ENCODE data around the gene RBM28.

RBM28 gene

DNA sequence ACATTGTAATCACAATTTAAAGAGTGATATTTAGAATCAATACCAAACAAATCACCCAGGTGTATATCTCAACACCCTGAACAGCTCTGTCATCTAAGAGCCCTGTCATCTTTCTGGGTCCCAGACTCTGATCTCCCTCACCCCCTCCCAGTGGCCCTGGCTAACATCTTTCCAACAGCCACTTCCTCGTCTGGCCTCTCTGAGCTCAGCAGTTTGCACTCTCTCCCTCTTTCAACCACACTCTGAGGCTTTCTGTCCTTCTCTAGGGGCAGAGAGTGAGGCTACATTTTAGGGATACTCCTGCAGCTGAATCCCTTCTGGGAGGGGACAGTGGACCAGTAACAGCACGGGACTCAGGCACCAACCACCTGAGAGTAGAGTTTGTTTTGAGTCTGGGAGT, 34.9 kb upstream of the RBM28 start:
- Histone ChIP-seq H2BK15ac (replicated peaks; ENCODE audit: low read depth) (no peak overlapping the region), H3K27ac (ENCODE audit: low read depth, low read length) (no peak overlapping the region), H4K8ac (ENCODE audit: low read depth, low read length) (no peak overlapping the region), H3K4ac (ENCODE audit: low read depth, low read length) (no peak overlapping the region), H3K23ac (ENCODE audit: low read length) (no peak overlapping the region), H3K18ac (ENCODE audit: low read length) (no peak overlapping the region), H3K4me3 (ENCODE audit: low read length) (no peak overlapping the region), H3K9ac (ENCODE audit: low read length) (no peak overlapping the region), H3K79me2 (ENCODE audit: control insufficient read depth, insufficient read depth, low read length) (no peaks in the 10 kb centered on the region), H2AK5ac (ENCODE audit: low read length) (no peak overlapping the region), H3K4me1 (ENCODE audit: control insufficient read depth, low read depth, low read length) (no peaks in the 10 kb centered on the region), H4K5ac (ENCODE audit: low read length) (no peak overlapping the region), H3K27me3 (ENCODE audit: insufficient read depth, low read length, poor library complexity) (no peaks in the 10 kb centered on the region), H3K79me1 (ENCODE audit: low read length) (no peaks in the 10 kb centered on the region), H3K36me3 (ENCODE audit: control insufficient read depth, insufficient read depth, low read length) (no peaks in the 10 kb centered on the region), H3K4me2 (ENCODE audit: low read length) (no peak overlapping the region), H2BK5ac (ENCODE audit: low read length) (no peak overlapping the region), H3K56ac (ENCODE audit: low read length) (no peak overlapping the region), H2BK120ac (ENCODE audit: low read depth, low read length) (no peak overlapping the region)
- DNase-seq, result no peak
- no CpG with 5 or more reads among the region's 2 CpGs for WGBS (ENCODE audit: extremely low coverage, insufficient coverage, low lambda C conversion rate)

DNA sequence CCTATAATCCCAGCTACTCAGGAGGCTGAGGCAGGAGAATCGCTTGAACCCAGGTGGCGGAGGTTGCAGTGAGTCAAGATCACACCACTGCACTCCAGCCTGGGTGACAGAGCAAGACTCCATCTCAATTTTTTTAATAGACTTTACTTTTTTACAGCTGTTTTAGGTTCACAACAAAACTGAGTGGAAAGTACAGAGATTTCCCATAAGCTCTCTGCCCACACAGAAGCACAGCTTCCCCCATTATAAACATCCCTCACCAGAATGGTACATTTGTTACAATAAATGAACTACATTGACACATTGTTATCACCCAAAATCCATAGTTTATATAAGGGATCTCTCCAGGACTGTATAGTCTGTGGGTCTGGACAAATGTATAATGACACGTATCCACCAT, 32.4 kb upstream of the RBM28 start:
- Histone ChIP-seq H3K79me1 (ENCODE audit: low read length) (no peaks in the 10 kb centered on the region), H2BK5ac (ENCODE audit: low read length) (no peak overlapping the region), H3K23ac (ENCODE audit: low read length) (no peak overlapping the region), H3K4me3 (ENCODE audit: low read length) (no peak overlapping the region), H2BK15ac (replicated peaks; ENCODE audit: low read depth) (no peak overlapping the region), H3K18ac (ENCODE audit: low read length) (no peak overlapping the region), H3K36me3 (ENCODE audit: control insufficient read depth, insufficient read depth, low read length) (no peaks in the 10 kb centered on the region), H3K4ac (ENCODE audit: low read depth, low read length) (no peak overlapping the region), H3K56ac (ENCODE audit: low read length) (no peak overlapping the region), H4K8ac (ENCODE audit: low read depth, low read length) (no peak overlapping the region), H3K79me2 (ENCODE audit: control insufficient read depth, insufficient read depth, low read length) (no peaks in the 10 kb centered on the region), H3K27ac (ENCODE audit: low read depth, low read length) (no peak overlapping the region), H2AK5ac (ENCODE audit: low read length) (no peak overlapping the region), H3K9ac (ENCODE audit: low read length) (no peak overlapping the region), H2BK120ac (ENCODE audit: low read depth, low read length) (no peak overlapping the region), H3K4me2 (ENCODE audit: low read length) (no peak overlapping the region), H3K4me1 (ENCODE audit: control insufficient read depth, low read depth, low read length) (no peaks in the 10 kb centered on the region), H4K5ac (ENCODE audit: low read length) (no peak overlapping the region), H3K27me3 (ENCODE audit: insufficient read depth, low read length, poor library complexity) (no peaks in the 10 kb centered on the region)
- WGBS (ENCODE audit: extremely low coverage, insufficient coverage, low lambda C conversion rate), result no CpG with 5 or more reads among the region's 3 CpGs
- no peak for DNase-seq

DNA sequence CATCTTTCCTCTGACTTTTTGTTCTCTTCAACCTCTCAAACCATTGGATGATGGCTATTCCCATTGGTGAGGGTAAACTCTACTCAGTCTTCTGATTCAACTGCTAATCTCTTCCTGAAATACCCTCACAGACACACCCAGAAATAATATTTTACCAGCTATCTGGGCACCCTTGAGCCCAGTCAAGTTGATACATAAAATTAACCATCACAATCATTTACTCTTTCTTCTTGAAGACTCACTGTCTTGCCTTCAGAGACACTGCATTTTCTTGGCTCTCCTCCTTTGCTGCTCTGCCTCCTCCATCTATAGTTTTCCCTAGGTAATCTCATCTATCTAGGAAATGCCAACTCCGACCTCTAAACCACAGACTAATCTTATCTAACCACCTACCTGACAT, 30.3 kb upstream of the RBM28 start:
- Histone ChIP-seq H3K4me3 (ENCODE audit: low read length) (no peak overlapping the region), H2AK5ac (ENCODE audit: low read length) (no peak overlapping the region), H4K8ac (ENCODE audit: low read depth, low read length) (no peak overlapping the region), H2BK15ac (replicated peaks; ENCODE audit: low read depth) (no peak overlapping the region), H3K36me3 (ENCODE audit: control insufficient read depth, insufficient read depth, low read length) (no peaks in the 10 kb centered on the region), H3K23ac (ENCODE audit: low read length) (no peak overlapping the region), H2BK5ac (ENCODE audit: low read length) (no peak overlapping the region), H2BK120ac (ENCODE audit: low read depth, low read length) (no peak overlapping the region), H3K27ac (ENCODE audit: low read depth, low read length) (no peak overlapping the region), H3K56ac (ENCODE audit: low read length) (no peak overlapping the region), H3K27me3 (ENCODE audit: insufficient read depth, low read length, poor library complexity) (no peaks in the 10 kb centered on the region), H3K79me2 (ENCODE audit: control insufficient read depth, insufficient read depth, low read length) (no peaks in the 10 kb centered on the region), H3K79me1 (ENCODE audit: low read length) (no peaks in the 10 kb centered on the region), H3K4me1 (ENCODE audit: control insufficient read depth, low read depth, low read length) (no peaks in the 10 kb centered on the region), H3K18ac (ENCODE audit: low read length) (no peak overlapping the region), H3K4me2 (ENCODE audit: low read length) (no peak overlapping the region), H4K5ac (ENCODE audit: low read length) (no peak overlapping the region), H3K9ac (ENCODE audit: low read length) (no peak overlapping the region), H3K4ac (ENCODE audit: low read depth, low read length) (no peak overlapping the region)
- no CpG with 5 or more reads among the region's 1 CpG for WGBS (ENCODE audit: extremely low coverage, insufficient coverage, low lambda C conversion rate)
- DNase-seq, result no peak

DNA sequence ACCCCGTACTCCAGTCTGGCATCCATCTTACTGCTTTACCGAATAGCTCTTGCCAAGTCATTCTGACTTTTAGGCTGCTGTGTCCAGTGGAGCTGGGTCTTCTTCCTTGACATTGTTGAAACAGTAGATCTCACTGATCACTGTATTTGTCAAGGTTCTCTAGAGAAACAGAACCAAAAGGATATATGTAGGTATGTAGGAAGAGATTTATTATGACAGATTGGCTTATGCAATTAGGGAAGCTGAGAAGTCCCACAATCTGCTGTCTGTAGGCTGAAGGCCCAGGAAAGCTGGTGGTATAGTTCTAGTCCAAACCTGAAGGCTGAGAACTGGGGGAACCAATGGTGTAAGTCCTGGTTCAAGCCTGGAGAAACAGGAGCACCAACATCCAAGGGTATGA, 29.9 kb upstream of the RBM28 start:
- Histone ChIP-seq H3K4me2 (ENCODE audit: low read length) (no peak overlapping the region), H4K8ac (ENCODE audit: low read depth, low read length) (no peak overlapping the region), H4K5ac (ENCODE audit: low read length) (no peak overlapping the region), H2AK5ac (ENCODE audit: low read length) (no peak overlapping the region), H2BK5ac (ENCODE audit: low read length) (no peak overlapping the region), H3K9ac (ENCODE audit: low read length) (no peak overlapping the region), H2BK15ac (replicated peaks; ENCODE audit: low read depth) (no peak overlapping the region), H2BK120ac (ENCODE audit: low read depth, low read length) (no peak overlapping the region), H3K79me1 (ENCODE audit: low read length) (no peaks in the 10 kb centered on the region), H3K4me3 (ENCODE audit: low read length) (no peak overlapping the region), H3K27me3 (ENCODE audit: insufficient read depth, low read length, poor library complexity) (no peaks in the 10 kb centered on the region), H3K4ac (ENCODE audit: low read depth, low read length) (no peak overlapping the region), H3K36me3 (ENCODE audit: control insufficient read depth, insufficient read depth, low read length) (no peaks in the 10 kb centered on the region), H3K79me2 (ENCODE audit: control insufficient read depth, insufficient read depth, low read length) (no peaks in the 10 kb centered on the region), H3K27ac (ENCODE audit: low read depth, low read length) (no peak overlapping the region), H3K23ac (ENCODE audit: low read length) (no peak overlapping the region), H3K18ac (ENCODE audit: low read length) (no peak overlapping the region), H3K4me1 (ENCODE audit: control insufficient read depth, low read depth, low read length) (no peaks in the 10 kb centered on the region), H3K56ac (ENCODE audit: low read length) (no peak overlapping the region)
- WGBS (ENCODE audit: extremely low coverage, insufficient coverage, low lambda C conversion rate), result no CpG with 5 or more reads among the region's 2 CpGs
- DNase-seq, result no peak

DNA sequence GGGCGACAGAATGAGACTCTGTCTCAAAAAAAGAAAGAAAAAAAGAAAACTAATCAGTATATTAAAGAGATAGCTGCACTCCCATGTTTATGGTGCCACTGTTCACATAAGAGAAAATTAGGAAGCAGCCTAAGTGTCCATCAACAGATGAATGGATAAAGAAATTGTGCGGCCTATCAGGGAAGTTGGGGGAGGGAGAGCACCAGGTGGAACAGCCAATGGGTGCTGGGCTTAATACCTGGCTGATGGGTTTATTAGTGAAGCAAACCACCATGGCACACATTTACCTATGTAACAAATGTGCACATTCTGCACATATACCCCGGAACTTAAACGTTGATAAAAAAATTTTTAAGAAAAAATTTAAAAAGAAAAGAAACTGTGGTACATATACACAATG, 26.8 kb upstream of the RBM28 start:
- Histone ChIP-seq H3K56ac (ENCODE audit: low read length) (no peak overlapping the region), H3K27me3 (ENCODE audit: insufficient read depth, low read length, poor library complexity) (no peaks in the 10 kb centered on the region), H3K9ac (ENCODE audit: low read length) (no peak overlapping the region), H2BK5ac (ENCODE audit: low read length) (no peak overlapping the region), H3K27ac (ENCODE audit: low read depth, low read length) (no peak overlapping the region), H2AK5ac (ENCODE audit: low read length) (no peak overlapping the region), H3K23ac (ENCODE audit: low read length) (no peak overlapping the region), H2BK120ac (ENCODE audit: low read depth, low read length) (no peak overlapping the region), H3K4ac (ENCODE audit: low read depth, low read length) (no peak overlapping the region), H4K8ac (ENCODE audit: low read depth, low read length) (no peak overlapping the region), H3K4me1 (ENCODE audit: control insufficient read depth, low read depth, low read length) (no peaks in the 10 kb centered on the region), H4K5ac (ENCODE audit: low read length) (no peak overlapping the region), H3K79me2 (ENCODE audit: control insufficient read depth, insufficient read depth, low read length) (no peaks in the 10 kb centered on the region), H3K18ac (ENCODE audit: low read length) (no peak overlapping the region), H2BK15ac (replicated peaks; ENCODE audit: low read depth) (no peak overlapping the region), H3K4me3 (ENCODE audit: low read length) (no peak overlapping the region), H3K36me3 (ENCODE audit: control insufficient read depth, insufficient read depth, low read length) (no peaks in the 10 kb centered on the region), H3K4me2 (ENCODE audit: low read length) (no peak overlapping the region), H3K79me1 (ENCODE audit: low read length) (no peaks in the 10 kb centered on the region)
- DNase-seq, result no peak
- no CpG with 5 or more reads among the region's 4 CpGs for WGBS (ENCODE audit: extremely low coverage, insufficient coverage, low lambda C conversion rate)

DNA sequence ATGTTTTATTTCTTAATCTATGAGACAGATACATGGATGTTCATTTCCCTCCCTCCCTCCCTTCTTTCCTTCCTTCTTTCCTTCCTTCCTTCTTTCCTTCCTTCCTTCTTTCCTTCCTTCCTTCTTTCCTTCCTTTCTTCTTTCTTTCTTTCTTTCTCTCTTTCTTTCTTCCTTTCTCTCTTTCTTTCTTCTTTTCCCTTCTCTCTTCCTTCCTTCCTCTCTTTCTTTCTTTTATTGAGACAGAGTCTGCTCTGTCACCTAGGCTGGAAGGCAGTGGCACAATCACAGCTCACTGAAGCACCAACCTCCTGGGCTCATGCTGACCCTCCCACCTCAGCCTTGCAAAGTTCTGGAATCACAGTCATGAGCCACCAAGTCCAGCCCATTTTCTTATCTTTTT, 23.3 kb upstream of the RBM28 start:
- Histone ChIP-seq H3K27me3 (ENCODE audit: insufficient read depth, low read length, poor library complexity) (peaks cover 23% of the 10 kb centered on the region), H3K18ac (ENCODE audit: low read length) (no peak overlapping the region), H3K79me2 (ENCODE audit: control insufficient read depth, insufficient read depth, low read length) (no peaks in the 10 kb centered on the region), H2AK5ac (ENCODE audit: low read length) (no peak overlapping the region), H3K79me1 (ENCODE audit: low read length) (no peaks in the 10 kb centered on the region), H4K5ac (ENCODE audit: low read length) (no peak overlapping the region), H2BK5ac (ENCODE audit: low read length) (no peak overlapping the region), H3K4me1 (ENCODE audit: control insufficient read depth, low read depth, low read length) (no peaks in the 10 kb centered on the region), H2BK120ac (ENCODE audit: low read depth, low read length) (no peak overlapping the region), H4K8ac (ENCODE audit: low read depth, low read length) (no peak overlapping the region), H3K4me3 (ENCODE audit: low read length) (no peak overlapping the region), H3K56ac (ENCODE audit: low read length) (no peak overlapping the region), H3K4ac (ENCODE audit: low read depth, low read length) (no peak overlapping the region), H3K27ac (ENCODE audit: low read depth, low read length) (no peak overlapping the region), H3K36me3 (ENCODE audit: control insufficient read depth, insufficient read depth, low read length) (no peaks in the 10 kb centered on the region), H3K23ac (ENCODE audit: low read length) (no peak overlapping the region), H3K9ac (ENCODE audit: low read length) (no peak overlapping the region), H2BK15ac (replicated peaks; ENCODE audit: low read depth) (no peak overlapping the region), H3K4me2 (ENCODE audit: low read length) (no peak overlapping the region)
- no peak for DNase-seq
